Measurements from ENCODE around the gene MCM9.
"Not testable (repeated sequence)": the region's sequence is repeated elsewhere in the genome, so short reads cannot be mapped to it uniquely, and the experiment has no call there.

- TF ChIP-seq CTCF, POLR2A (IDR thresholded peaks at IDR 0.05): not testable (repeated sequence)
Measured at GRCh38 chr6:118868901-118869300, 66.1 kb downstream of the MCM9 start.

All from adrenal gland (tissue), 5 donors.